Inflammatory macrophage (primary cell): ENCODE data around the gene TUBA1C.
"Not testable (repeated sequence)": the region's sequence is repeated elsewhere in the genome, so short reads cannot be mapped to it uniquely, and the experiment has no call there.

Experiments
- DNase-seq, 2 donors: peaks; one replicate each; pipeline ENCODE4 v3.0.0-alpha.2; 2020 to 2022

The TUBA1C gene

DNA sequence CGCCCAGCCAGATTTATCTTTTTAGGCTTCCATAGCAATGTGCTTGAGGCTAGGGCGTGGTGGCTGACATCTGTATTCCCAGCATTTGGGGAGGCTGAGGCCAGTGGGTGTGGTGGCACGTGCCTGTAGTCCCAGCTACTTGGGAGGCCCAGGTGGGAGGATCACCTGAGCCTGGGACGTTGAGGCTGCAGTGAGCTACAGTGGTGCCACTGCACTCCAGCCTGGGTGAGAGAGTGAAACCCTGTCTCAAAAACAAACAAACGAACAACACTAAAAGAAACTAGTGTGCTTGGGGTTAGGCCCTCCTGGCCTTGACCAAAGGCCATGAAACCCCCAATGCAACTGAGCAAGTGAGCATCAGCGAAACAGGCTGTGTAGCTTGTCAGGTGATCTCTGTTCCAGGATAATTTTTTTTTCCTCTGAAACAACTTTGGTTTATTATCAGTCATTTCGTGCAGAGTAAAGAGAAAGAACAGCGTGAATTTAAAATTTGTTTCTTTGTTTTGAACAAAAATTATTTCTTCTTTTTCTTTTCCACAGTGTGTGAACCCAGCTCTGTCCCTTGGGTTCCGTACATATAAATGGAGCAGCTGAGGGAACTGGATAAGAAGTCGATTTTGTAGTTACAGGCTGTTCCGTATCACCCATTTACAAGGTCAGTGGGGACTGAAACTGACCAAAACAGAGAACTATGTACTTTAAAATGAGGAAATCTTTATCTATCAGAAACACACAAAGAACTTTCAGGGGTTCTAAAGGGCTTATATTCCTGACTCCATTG is 8.8 kb upstream of the TUBA1C start:
- no peak for DNase-seq

DNA sequence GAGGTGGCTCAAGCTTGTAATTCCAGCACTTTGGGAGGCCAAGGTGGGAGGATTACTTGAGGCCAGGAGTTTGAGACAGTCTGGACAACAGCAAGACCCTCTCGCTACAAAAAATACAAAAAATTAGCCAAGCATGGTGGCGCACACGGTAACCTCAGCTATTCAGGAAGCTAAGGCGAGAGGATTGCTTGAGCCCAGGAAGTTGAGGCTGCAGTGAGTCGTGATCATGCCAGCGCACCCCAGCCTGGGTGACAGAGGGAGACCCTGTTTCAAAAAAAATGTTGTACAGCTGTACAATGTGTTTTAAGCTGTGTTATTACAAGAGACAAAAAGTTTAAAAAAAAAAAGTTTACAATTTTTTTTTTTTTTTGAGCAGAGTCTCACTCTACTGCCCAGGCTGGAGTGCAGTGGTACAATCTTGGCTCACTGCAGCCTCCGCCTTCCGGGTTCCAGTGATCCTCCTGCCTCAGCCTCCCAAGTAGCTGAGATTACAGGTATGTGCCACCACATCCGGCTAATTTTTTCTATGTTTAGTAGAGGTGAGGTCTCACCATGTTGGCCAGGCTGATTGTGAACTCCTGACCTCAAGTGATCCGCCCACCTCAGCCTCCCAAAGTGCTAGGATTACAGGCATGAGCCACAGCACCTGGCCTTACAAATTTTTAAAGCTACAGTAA is 7.2 kb upstream of the TUBA1C start:
- not testable (repeated sequence) for DNase-seq

- no peak for DNase-seq
Observed at GRCh38 chr12:49259452-49259851, 5.4 kb upstream of the TUBA1C start.

DNA sequence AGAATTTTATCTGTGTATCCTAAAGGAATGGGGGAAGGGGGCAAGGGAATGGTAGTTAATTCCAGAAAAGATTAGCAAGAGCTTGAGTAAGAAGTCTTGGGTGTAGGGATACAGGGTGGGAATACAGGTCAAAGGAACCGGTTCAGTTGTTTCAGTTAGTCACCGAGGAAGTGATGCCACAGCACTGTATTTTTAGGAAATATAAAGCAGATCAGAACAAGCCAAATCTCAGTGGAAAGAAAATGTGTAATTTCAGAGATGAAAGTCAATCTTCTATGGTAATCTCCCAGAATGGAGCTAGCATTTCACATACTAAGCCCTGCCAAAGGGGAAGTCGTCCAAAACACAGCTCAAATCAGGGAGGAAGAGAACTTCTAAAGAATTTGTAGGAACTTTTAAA is 4.7 kb upstream of the TUBA1C start:
- DNase-seq, result peak; percentile 48 to 67

DNA sequence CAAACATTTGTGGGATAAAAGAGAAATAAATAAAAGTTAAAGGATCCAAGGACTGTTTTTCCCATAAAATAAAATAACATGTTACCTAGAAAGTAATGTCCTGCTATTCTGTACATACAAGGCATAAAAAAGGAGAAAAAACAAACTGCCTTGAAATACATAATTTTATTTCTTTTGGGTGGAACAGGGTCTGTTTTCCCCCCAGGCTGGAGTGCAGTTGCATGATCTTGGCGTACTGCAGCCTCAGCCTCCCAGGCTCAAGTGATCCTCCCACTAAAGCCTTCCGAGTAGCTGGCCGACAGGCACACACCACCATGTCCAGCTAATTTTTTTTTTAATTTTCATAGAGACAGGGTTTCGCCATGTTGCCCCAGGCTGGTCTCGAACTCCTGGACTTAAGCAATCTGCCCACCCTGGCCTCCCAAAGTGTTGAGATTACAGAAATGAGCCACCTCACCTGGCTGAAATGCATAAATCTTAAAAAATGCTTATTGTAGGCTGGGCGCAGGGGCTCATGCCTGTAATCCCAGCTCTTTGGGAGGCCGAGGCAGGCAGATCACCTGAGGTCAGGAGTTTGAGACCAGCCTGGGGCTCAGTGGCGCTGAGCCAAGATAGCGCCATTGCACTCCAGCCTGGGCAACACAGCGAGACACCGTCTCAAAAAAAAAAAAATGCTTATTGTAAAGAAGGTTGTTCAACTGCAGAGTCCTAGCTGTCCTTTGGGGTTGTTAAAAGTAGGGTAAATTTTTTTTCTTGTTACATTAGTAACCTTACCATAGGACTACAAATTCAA is 4.1 kb upstream of the TUBA1C start:
- DNase-seq, result no peak

- no peak for DNase-seq
Observed at GRCh38 chr12:49261721-49262120, 3.2 kb upstream of the TUBA1C start.

- DNase-seq, result no peak
Observed at GRCh38 chr12:49263400-49263763, 1.5 kb upstream of the TUBA1C start.

DNA sequence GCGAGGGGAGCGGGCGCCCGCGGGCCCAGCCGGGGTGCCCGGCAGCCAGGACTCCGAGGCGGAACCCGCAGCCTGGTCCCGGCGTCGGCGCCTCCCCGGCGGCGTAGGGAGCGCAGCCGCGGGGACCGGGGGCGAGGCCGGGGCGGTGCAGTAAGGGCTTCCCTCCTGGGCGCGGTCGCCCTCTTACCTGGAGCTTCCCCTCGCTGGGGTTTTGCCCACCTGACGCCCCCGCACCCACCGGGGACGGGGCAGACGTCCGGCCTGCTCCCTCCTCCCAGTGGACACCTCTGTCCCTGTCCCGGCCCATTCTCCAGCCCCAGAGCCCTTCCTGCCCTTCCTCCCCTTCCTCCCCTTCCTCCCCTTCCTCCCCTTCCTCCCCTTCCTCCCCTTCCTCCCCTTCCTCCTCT is 413 bp upstream of the TUBA1C start:
- peak; percentile 28 to 64 for DNase-seq

DNA sequence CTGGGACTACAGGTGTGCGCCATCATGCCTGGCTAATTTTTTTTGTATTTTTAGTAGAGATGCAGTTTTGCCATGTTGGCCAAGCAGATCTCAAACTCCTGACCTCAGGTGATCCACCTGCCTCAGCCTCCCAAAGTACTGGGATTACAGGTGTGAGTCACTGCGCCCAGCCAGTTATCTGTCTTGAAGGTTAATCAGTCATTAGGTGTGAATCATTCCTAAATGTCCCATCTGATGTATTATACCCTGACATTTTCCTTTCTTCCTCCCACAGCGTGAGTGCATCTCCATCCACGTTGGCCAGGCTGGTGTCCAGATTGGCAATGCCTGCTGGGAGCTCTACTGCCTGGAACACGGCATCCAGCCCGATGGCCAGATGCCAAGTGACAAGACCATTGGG is 4.3 kb downstream of the TUBA1C start:
- DNase-seq, result not testable (repeated sequence)

GRCh38 chr12:49272790-49273725 is 8.2 kb downstream of the TUBA1C start:
- DNase-seq, result no peak

DNA sequence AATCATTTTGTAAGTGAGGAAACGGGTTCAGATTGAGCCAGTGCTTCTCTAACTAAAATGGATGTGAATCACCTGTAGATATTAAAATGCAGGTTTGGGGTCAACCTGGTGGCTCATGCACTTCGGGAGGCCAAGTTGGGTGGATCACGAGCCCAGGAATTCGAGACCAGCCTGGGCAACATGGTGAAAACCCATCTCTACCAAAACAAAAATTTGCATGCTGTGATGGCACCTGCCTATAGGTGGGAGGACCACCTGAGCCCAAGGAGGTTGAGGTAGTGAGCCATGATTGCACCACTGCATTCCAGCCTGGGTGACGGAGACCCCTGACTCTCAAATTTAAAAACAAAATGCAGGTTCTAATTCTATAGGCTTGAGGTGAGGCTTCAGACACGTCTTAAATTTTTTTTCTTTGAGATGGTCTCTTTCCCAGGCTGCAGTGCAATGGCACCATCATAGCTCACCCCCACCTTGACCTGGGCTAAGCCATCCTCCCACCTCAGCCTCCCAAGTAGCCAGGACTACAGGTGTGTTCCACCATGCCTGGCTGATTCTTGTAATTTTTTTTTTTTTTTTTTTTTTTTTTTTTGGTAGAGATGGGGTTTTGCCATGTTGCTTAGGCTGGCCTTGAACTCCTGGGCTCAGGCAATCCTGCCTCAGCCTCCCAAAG is 9.0 kb downstream of the TUBA1C start:
- DNase-seq, result no peak

DNA sequence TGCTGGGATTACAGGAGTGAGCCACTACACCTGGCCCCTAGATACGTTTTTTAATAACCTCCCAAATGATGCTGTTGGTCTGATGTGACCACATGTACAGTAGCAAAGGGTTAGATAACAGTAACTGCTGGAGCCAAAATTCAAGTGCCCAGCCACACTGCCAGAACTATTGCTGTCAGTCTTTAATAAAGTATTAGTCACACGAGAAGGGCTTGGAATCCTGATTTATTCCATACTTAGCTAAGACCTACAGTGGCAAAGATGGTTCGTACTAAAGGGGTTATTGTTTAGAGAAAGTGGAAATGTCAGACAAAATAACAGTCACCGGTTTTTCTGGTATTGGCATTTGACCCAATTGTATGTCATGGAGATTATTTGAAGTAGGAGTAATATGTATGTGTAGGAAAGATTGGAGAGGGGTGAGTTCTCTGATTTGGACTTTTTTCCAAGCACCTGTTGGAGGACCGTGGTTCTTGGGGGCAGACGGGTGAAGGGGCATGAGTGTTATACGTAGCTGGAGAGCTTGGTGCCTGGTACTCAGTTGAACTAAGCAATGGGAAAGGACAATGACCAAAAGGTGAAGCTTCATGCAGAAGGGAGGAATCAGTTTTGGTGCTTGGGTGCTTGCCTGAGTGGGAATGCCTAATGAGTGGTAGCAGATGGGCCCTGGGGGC is 9.7 kb downstream of the TUBA1C start:
- DNase-seq, result no peak

GRCh38 chr12:49276304-49277290 is 11.7 kb downstream of the TUBA1C start:
- DNase-seq, result no peak

GRCh38 chr12:49277466-49277865 is 12.6 kb downstream of the TUBA1C start:
- no peak for DNase-seq

DNA sequence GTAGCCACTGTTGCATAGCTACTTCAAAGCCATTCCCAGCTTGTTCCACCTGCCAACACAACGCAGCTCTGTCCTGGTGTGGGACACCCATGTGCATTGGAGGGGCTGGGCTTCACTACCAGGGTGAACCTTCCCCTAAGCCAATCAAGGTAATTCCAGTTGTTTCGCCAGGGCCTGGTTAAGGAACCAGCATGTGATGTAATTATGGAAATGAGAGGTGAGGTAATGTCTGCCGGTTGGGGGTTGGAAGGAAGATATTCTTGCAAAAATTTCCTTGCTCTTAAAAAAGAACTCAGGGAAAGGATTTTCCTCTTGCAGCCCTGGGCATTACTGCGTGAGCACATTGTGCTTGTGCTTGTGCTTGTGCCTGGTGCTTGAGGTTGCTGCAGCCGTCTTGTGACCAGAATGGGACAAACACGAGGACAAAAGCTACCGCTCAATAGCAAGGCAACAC is 14.9 kb downstream of the TUBA1C start:
- DNase-seq, result peak; percentile 80 to 86

GRCh38 chr12:49280545-49280944 is 15.7 kb downstream of the TUBA1C start:
- not testable (repeated sequence) for DNase-seq

DNA sequence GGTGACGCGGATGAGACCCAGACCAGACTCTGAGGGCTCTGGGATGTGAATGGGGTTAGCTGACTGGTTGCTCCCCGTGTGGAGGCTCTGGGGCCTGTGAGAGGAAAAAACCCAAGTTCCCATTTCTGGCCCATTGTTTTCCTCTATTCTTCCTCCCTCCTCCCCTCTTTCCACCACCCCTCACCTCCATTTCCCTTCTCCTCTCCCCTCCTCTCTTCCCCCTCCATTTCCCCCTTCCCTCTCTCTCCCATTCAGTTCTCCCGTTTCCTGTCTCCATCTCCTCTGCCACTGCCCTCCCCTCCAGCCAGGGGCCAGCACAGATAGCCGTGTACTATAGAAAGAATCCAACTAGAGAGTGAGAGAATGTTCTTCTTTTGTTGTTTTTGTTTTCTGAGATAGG is 17.4 kb downstream of the TUBA1C start:
- DNase-seq, result no peak

DNA sequence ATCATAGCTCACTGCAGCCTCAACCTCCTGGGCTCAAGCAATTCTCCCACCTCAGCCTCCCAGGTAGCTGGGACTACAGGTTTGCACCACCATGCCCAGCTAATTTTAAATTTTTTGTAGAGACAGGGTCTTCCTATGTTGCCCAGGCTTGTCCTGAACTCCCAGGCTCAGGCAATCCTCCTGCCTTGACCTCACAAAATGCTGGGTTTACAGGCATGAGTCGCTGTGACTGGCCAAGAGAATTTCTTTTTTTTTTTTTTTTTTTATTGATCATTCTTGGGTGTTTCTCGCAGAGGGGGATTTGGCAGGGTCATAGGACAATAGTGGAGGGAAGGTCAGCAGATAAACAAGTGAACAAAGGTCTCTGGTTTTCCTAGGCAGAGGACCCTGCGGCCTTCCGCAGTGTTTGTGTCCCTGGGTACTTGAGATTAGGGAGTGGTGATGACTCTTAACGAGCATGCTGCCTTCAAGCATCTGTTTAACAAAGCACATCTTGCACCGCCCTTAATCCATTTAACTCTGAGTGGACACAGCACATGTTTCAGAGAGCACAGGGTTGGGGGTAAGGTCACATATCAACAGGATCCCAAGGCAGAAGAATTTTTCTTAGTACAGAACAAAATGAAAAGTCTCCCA is 18.0 kb downstream of the TUBA1C start:
- not testable (repeated sequence) for DNase-seq
